Panc1 (cell line): ENCODE results near the gene MEGF8. TPM values are rescaled to one million over a fixed set of nuclear protein-coding genes. Genes with fewer than 3 reads are reported as not detected.

Experiments used
- ATAC-seq: fragments of 200-7000 bp; cut with Tn5 transposase; 2 replicates; pipeline ENCODE4 v1.9.1; 2020; ENCODE audit warnings: mild to moderate bottlenecking, moderate library complexity
- BruUV-seq: library from RNA; stranded (reverse); fragments of 400-500 nt; replicated peaks from 2 replicates; lab custom pipeline; 2021; lab: Mats Ljungman, UMichigan
- CTCF ChIA-PET: fragments of 300-600 bp; sonication (Branson Sonifier 250); formaldehyde crosslinking; loops from one replicate; lab custom pipeline; 2022; ENCODE audit warnings: antibody characterized with exemption; lab: Charles Lee
- POLR2A ChIA-PET: fragments of 300-600 bp; sonication (Branson Sonifier 250); formaldehyde crosslinking; loops from one replicate; lab custom pipeline; 2022; ENCODE audit warnings: antibody characterized with exemption; lab: Charles Lee
- DNase-seq: peaks from one replicate; pipeline ENCODE4 v3.0.0-alpha.2; 2010; ENCODE audit warnings: low read depth, low spot score
- H3K27ac ChIP-seq: 2 replicates; pipeline ENCODE4 v1.5.1; 2011; ENCODE audit warnings: mild to moderate bottlenecking, low read length, inconsistent platforms
- H3K27me3 ChIP-seq: fragments of 200-500 bp; sonication (Bioruptor generic); 2 replicates; pipeline ENCODE4 v1.6.0; 2014; ENCODE audit warnings: low read length, inconsistent platforms; ENCODE audit not compliant: control insufficient read depth, insufficient read depth
- H3K36me3 ChIP-seq: fragments of 200-500 bp; sonication (Bioruptor generic); 2 replicates; pipeline ENCODE4 v1.5.1; 2014; ENCODE audit warnings: inconsistent platforms, mild to moderate bottlenecking, low read length, moderate library complexity; ENCODE audit not compliant: control insufficient read depth, insufficient read depth
- H3K4me1 ChIP-seq: 2 replicates; pipeline ENCODE4 v1.5.1; 2011; ENCODE audit warnings: inconsistent platforms, mild to moderate bottlenecking, low read length, moderate library complexity; ENCODE audit not compliant: control insufficient read depth, insufficient read depth
- H3K4me3 ChIP-seq, 2 experiments: 2 replicates each; pipeline ENCODE4 v1.5.1; 2011 to 2012; ENCODE audit warnings: low read depth in 2 of 2, low read length in 2 of 2, mild to moderate bottlenecking in 2 of 2, inconsistent platforms in 1 of 2, moderate library complexity in 1 of 2
- H3K9me3 ChIP-seq: fragments of 200-500 bp; sonication (Bioruptor generic); 2 replicates; pipeline ENCODE4 v1.5.1; 2014; ENCODE audit warnings: low read depth, mild to moderate bottlenecking, inconsistent platforms, low read length, moderate library complexity; ENCODE audit not compliant: control insufficient read depth, insufficient read depth
- CTCF ChIP-seq: fragments of 450-650 bp; IDR thresholded peaks from 2 replicates; pipeline ENCODE4 v1.5.1; 2017; ENCODE audit warnings: mild to moderate bottlenecking
- POLR2AphosphoS5 ChIP-seq: IDR thresholded peaks from 2 replicates; pipeline ENCODE4 v1.6.1; 2012; ENCODE audit warnings: mild to moderate bottlenecking, low read depth, low read length, moderate library complexity
- SIN3A ChIP-seq: IDR thresholded peaks from 2 replicates; pipeline ENCODE4 v1.6.1; 2012; ENCODE audit warnings: low read depth, mild to moderate bottlenecking, low read length, moderate library complexity, borderline replicate concordance; ENCODE audit not compliant: insufficient read depth
- TCF7L2 ChIP-seq: IDR thresholded peaks from 2 replicates; pipeline ENCODE4 v1.6.1; 2011; ENCODE audit warnings: mild to moderate bottlenecking, low read depth, low read length, inconsistent platforms
- in situ Hi-C: cut with HindIII; loops from 2 replicates; pipeline ENCODE4 v1.10.0; 2016; ENCODE audit warnings: low sequenced_read_pairs, low pct_unique_long_range_greater_than_20kb
- intact Hi-C: fragments of 100-400 bp; cut with micrococcal nuclease; formaldehyde crosslinking; loops from one replicate; pipeline ENCODE4 v1.10.0; 2022; ENCODE audit not compliant: unreplicated experiment
- total RNA-seq: library from RNA; stranded (reverse); gene quantifications from one replicate; pipeline ENCODE4 v1.2.1, GENCODE V29; 2021; ENCODE audit not compliant: unreplicated experiment
- TF ChIP-seq, protein P1 (sequence below), 2 experiments: IDR thresholded peaks; 2 replicates each; pipeline ENCODE4 v1.6.1; 2011 to 2012; ENCODE audit warnings: low read depth in 2 of 2, control low read depth in 1 of 2, low read length in 1 of 2, mild to moderate bottlenecking in 1 of 2, moderate library complexity in 1 of 2; ENCODE audit not compliant: insufficient read depth in 1 of 2

The MEGF8 gene
- total RNA-seq, 1 experiment from 2014 or later, result 14.2 TPM

GRCh38 chr19:42313840-42314755 lies 11.3 kb upstream of the MEGF8 start:
- Histone ChIP-seq H3K4me3 (peak overlapping the region; percentile 44 to 48), H3K36me3 (no peaks in the 10 kb centered on the region), H3K4me1 (no peaks in the 10 kb centered on the region), H3K27ac (no peak overlapping the region), H3K9me3 (no peaks in the 10 kb centered on the region), H3K27me3 (no peaks in the 10 kb centered on the region)
- intact Hi-C loops, result no loop called here
- CTCF ChIA-PET, result no interaction called here
- POLR2A ChIA-PET, result interaction anchor here (0.5 kb wide), 1 partner anchor 9 kb away, joined by 9 read pairs; no protein-coding TSS in a partner anchor
- in situ Hi-C loops, result no loop called here
- no peak for DNase-seq
- no TSS peak for BruUV-seq
- no peak for ATAC-seq
- no peak for TF ChIP-seq CTCF
- TF ChIP-seq, protein P1, sequence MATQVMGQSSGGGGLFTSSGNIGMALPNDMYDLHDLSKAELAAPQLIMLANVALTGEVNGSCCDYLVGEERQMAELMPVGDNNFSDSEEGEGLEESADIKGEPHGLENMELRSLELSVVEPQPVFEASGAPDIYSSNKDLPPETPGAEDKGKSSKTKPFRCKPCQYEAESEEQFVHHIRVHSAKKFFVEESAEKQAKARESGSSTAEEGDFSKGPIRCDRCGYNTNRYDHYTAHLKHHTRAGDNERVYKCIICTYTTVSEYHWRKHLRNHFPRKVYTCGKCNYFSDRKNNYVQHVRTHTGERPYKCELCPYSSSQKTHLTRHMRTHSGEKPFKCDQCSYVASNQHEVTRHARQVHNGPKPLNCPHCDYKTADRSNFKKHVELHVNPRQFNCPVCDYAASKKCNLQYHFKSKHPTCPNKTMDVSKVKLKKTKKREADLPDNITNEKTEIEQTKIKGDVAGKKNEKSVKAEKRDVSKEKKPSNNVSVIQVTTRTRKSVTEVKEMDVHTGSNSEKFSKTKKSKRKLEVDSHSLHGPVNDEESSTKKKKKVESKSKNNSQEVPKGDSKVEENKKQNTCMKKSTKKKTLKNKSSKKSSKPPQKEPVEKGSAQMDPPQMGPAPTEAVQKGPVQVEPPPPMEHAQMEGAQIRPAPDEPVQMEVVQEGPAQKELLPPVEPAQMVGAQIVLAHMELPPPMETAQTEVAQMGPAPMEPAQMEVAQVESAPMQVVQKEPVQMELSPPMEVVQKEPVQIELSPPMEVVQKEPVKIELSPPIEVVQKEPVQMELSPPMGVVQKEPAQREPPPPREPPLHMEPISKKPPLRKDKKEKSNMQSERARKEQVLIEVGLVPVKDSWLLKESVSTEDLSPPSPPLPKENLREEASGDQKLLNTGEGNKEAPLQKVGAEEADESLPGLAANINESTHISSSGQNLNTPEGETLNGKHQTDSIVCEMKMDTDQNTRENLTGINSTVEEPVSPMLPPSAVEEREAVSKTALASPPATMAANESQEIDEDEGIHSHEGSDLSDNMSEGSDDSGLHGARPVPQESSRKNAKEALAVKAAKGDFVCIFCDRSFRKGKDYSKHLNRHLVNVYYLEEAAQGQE (IDR thresholded peaks at IDR 0.05; ENCODE audit: insufficient read depth in 1 of 2, low read depth in 2 of 2, low read length in 1 of 2), result peak in 1 of 2 experiments; percentile 12; a peak in 1 of 4 replicates

DNA sequence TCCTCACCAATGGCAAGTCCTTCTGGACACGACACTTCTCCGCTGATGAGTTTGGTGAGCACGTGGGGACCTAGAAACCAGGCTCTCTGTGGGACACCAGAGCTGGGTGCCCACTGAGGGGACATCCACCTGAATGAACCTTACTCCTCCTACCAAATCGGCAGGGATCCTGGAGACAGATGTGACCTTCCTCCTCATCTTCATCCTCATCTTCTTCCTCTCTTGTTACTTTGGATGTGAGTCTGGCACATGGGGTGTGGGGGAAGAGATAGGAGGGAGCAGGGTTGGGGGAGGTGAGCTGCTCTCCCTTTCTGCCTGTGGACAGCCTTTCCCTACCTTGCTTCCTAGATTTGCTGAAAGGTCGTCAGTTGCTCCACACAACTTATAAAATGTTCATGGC lies 10.4 kb upstream of the MEGF8 start:
- H3K27me3 ChIP-seq, result no peaks in the 10 kb centered on the region
- H3K36me3 ChIP-seq, result no peaks in the 10 kb centered on the region
- H3K9me3 ChIP-seq, result no peaks in the 10 kb centered on the region
- BruUV-seq, result no TSS peak
- DNase-seq (no peak), ATAC-seq (no peak)
- no peak for TF ChIP-seq POLR2AphosphoS5
- no peak for TF ChIP-seq SIN3A
- TF ChIP-seq, protein P1 (IDR thresholded peaks at IDR 0.05; ENCODE audit: insufficient read depth in 1 of 2, low read depth in 2 of 2, low read length in 1 of 2), result no peak
- TF ChIP-seq TCF7L2, result no peak
- no peak for TF ChIP-seq CTCF
- no peak overlapping the region for H3K27ac ChIP-seq
- no peaks in the 10 kb centered on the region for H3K4me1 ChIP-seq
- ChIA-PET CTCF (no interaction called here), POLR2A (no interaction called here)
- in situ Hi-C loops, result no loop called here
- intact Hi-C loops, result no loop called here
- H3K4me3 ChIP-seq, result no peak overlapping the region
